ENCODE measurements around the gene DDRGK1. TPM values are rescaled to one million over a fixed set of nuclear protein-coding genes. Genes with fewer than 3 reads are reported as not detected.

Gene DDRGK1
- total RNA-seq, 1 donor from 2014 or later, result 89.8 TPM

- no peak for DNase-seq
- Histone ChIP-seq H3K36me3 (peaks cover 6% of the 10 kb centered on the region), H3K27ac (no peak overlapping the region), H3K9me3 (no peaks in the 10 kb centered on the region), H3K27me3 (ENCODE audit: low read depth) (no peaks in the 10 kb centered on the region), H3K4me3 (no peak overlapping the region), H3K4me1 (no peaks in the 10 kb centered on the region)
- no peak for ATAC-seq
- intact Hi-C loops (cut with DNase I), result no loop called here
- no peak for TF ChIP-seq CTCF (IDR thresholded peaks at IDR 0.05)
Observed at GRCh38 chr20:3228750-3229032, 24.2 kb upstream of the DDRGK1 start.

- Histone ChIP-seq H3K27me3 (ENCODE audit: low read depth) (no peaks in the 10 kb centered on the region), H3K27ac (no peak overlapping the region), H3K4me3 (no peak overlapping the region), H3K4me1 (no peaks in the 10 kb centered on the region), H3K36me3 (peaks cover 11% of the 10 kb centered on the region), H3K9me3 (no peaks in the 10 kb centered on the region)
- intact Hi-C loops (cut with DNase I), result no loop called here
- ATAC-seq (no peak), DNase-seq (no peak)
- TF ChIP-seq CTCF (IDR thresholded peaks at IDR 0.05), result no peak
Observed at GRCh38 chr20:3227936-3228749, 23.7 kb upstream of the DDRGK1 start.

GRCh38 chr20:3227506-3227905 lies 23.0 kb upstream of the DDRGK1 start:
- DNase-seq, result no peak
- H3K4me3 ChIP-seq, result no peak overlapping the region
- H3K27ac ChIP-seq, result no peak overlapping the region
- TF ChIP-seq CTCF (IDR thresholded peaks at IDR 0.05), result no peak
- no peak for ATAC-seq
- H3K4me1 ChIP-seq, result no peaks in the 10 kb centered on the region
- intact Hi-C loops (cut with DNase I), result no loop called here
- H3K27me3 ChIP-seq (ENCODE audit: low read depth), result no peaks in the 10 kb centered on the region
- H3K9me3 ChIP-seq, result no peaks in the 10 kb centered on the region
- peaks cover 18% of the 10 kb centered on the region for H3K36me3 ChIP-seq

- intact Hi-C loops (cut with DNase I), result no loop called here
- H3K4me3 ChIP-seq, result no peak overlapping the region
- H3K27me3 ChIP-seq (ENCODE audit: low read depth), result no peaks in the 10 kb centered on the region
- H3K27ac ChIP-seq, result no peak overlapping the region
- DNase-seq, result no peak
- no peak for ATAC-seq
- no peaks in the 10 kb centered on the region for H3K4me1 ChIP-seq
- no peak for TF ChIP-seq CTCF (IDR thresholded peaks at IDR 0.05)
- H3K9me3 ChIP-seq, result no peaks in the 10 kb centered on the region
- peaks cover 24% of the 10 kb centered on the region for H3K36me3 ChIP-seq
Observed at GRCh38 chr20:3226864-3227263, 22.4 kb upstream of the DDRGK1 start.

GRCh38 chr20:3226093-3226492 lies 21.6 kb upstream of the DDRGK1 start:
- ATAC-seq (no peak), DNase-seq (no peak)
- H3K4me3 ChIP-seq, result no peak overlapping the region
- peaks cover 32% of the 10 kb centered on the region for H3K36me3 ChIP-seq
- H3K27me3 ChIP-seq (ENCODE audit: low read depth), result no peaks in the 10 kb centered on the region
- H3K4me1 ChIP-seq, result no peaks in the 10 kb centered on the region
- H3K27ac ChIP-seq, result no peak overlapping the region
- no peak for TF ChIP-seq CTCF (IDR thresholded peaks at IDR 0.05)
- H3K9me3 ChIP-seq, result no peaks in the 10 kb centered on the region
- intact Hi-C loops (cut with DNase I), result no loop called here
